Endothelial cell of umbilical vein (primary cell): ENCODE measurements around the gene CD82. TPM values are rescaled to one million over a fixed set of nuclear protein-coding genes. Genes with fewer than 3 reads are reported as not detected.

Experiments
- BruUV-seq: library from RNA; stranded (reverse); fragments of 400-500 nt; replicated peaks from 2 replicates; lab custom pipeline; 2021; lab: Mats Ljungman, UMichigan
- CTCF ChIA-PET: fragments of 300-600, 350-600 bp; sonication (Branson Sonifier 250); formaldehyde crosslinking; loops from one replicate; lab custom pipeline; 2021; ENCODE audit warnings: antibody characterized with exemption, inconsistent platforms; lab: Charles Lee
- POLR2A ChIA-PET: fragments of 300-600, 350-600 bp; sonication (Branson Sonifier 250); formaldehyde crosslinking; loops from one replicate; lab custom pipeline; 2021; ENCODE audit warnings: antibody characterized with exemption, inconsistent platforms; lab: Charles Lee
- DNase-seq: peaks from one replicate; pipeline ENCODE4 v3.0.0-alpha.2; 2011; ENCODE audit warnings: low read depth, low spot score
- FAIRE-seq: peaks from 2 replicates; lab custom pipeline; 2011; peaks lifted over from hg19 to GRCh38; lab: Jason Lieb, UNC
- H2AFZ ChIP-seq: 2 replicates; pipeline ENCODE4 v1.6.0; 2012; ENCODE audit warnings: low read depth, low read length, control low read depth, inconsistent platforms
- H3K27ac ChIP-seq: 2 replicates; pipeline ENCODE4 v1.5.1; 2011; ENCODE audit warnings: low read depth, mild to moderate bottlenecking, control low read depth, low read length, moderate library complexity; ENCODE audit not compliant: insufficient read depth
- H3K27me3 ChIP-seq, 2 experiments: 2 replicates each; pipeline versions ENCODE4 v1.6.0 to v1.6.1; 2011; ENCODE audit warnings: low read length in 2 of 2, mixed read lengths in 1 of 2; ENCODE audit not compliant: control insufficient read depth in 2 of 2, insufficient read depth in 2 of 2
- H3K36me3 ChIP-seq, 2 experiments: 2 replicates in 1 of 2; 3 replicates in 1 of 2; pipeline ENCODE4 v1.5.1; 2011; ENCODE audit warnings: low read length in 2 of 2, mild to moderate bottlenecking in 1 of 2, moderate library complexity in 1 of 2; ENCODE audit not compliant: control insufficient read depth in 2 of 2, insufficient read depth in 2 of 2; ENCODE audit errors: extremely low read depth in 1 of 2
- H3K4me1 ChIP-seq: 3 replicates; pipeline ENCODE4 v1.5.1; 2011; ENCODE audit warnings: mild to moderate bottlenecking, low read length; ENCODE audit not compliant: control insufficient read depth, insufficient read depth; ENCODE audit errors: extremely low read depth
- H3K4me2 ChIP-seq: 2 replicates; pipeline ENCODE4 v1.6.1; 2011; ENCODE audit warnings: low read length, control low read depth, mixed read lengths; ENCODE audit not compliant: insufficient read depth
- H3K4me3 ChIP-seq, 3 experiments: fragments of 200-600 bp in 1 of 3; sonication (generic), shearing (Covaris generic) in 1 of 3; replicated peaks in 1 of 3; 2 replicates each; pipeline ENCODE4 v1.5.1; 2011 to 2016; ENCODE audit warnings: control low read depth in 3 of 3, low read length in 3 of 3, mild to moderate bottlenecking in 2 of 3, inconsistent platforms in 1 of 3, low read depth in 1 of 3, moderate library complexity in 1 of 3; ENCODE audit not compliant: insufficient read depth in 1 of 3
- H3K79me2 ChIP-seq: 2 replicates; pipeline ENCODE4 v1.6.0; 2012; ENCODE audit warnings: low read length, inconsistent platforms; ENCODE audit not compliant: control insufficient read depth, insufficient read depth
- H3K9ac ChIP-seq: replicated peaks from 2 replicates; pipeline ENCODE3; 2011; ENCODE audit warnings: low read length, control low read depth; ENCODE audit not compliant: insufficient read depth; ENCODE audit errors: extremely low read depth
- H3K9me1 ChIP-seq: replicated peaks from 3 replicates; pipeline ENCODE4 v1.6.0; 2011; ENCODE audit warnings: mild to moderate bottlenecking, low read length; ENCODE audit not compliant: control insufficient read depth, insufficient read depth; ENCODE audit errors: extremely low read depth
- H3K9me3 ChIP-seq: replicated peaks from 2 replicates; pipeline ENCODE4 v1.5.1; 2012; ENCODE audit warnings: low read length, inconsistent platforms; ENCODE audit not compliant: control insufficient read depth, insufficient read depth
- H4K20me1 ChIP-seq: replicated peaks from 2 replicates; pipeline ENCODE3; 2011; ENCODE audit warnings: mild to moderate bottlenecking, low read length; ENCODE audit not compliant: control insufficient read depth, insufficient read depth; ENCODE audit errors: extremely low read depth
- EZH2 ChIP-seq: IDR thresholded peaks from 2 replicates; pipeline ENCODE4 v1.6.1; 2012; ENCODE audit warnings: borderline replicate concordance, low read depth, mild to moderate bottlenecking, moderate library complexity, low read length, inconsistent platforms; ENCODE audit not compliant: severe bottlenecking
- JUN ChIP-seq: IDR thresholded peaks from 2 replicates; pipeline ENCODE4 v1.6.1; 2011; ENCODE audit warnings: borderline replicate concordance, low read depth; ENCODE audit not compliant: insufficient read length, insufficient read depth
- MYC ChIP-seq: IDR thresholded peaks from one replicate; pipeline ENCODE4 v1.6.1; 2011; ENCODE audit warnings: mild to moderate bottlenecking, low read depth, low read length
- POLR2A ChIP-seq: IDR thresholded peaks from 2 replicates; pipeline ENCODE4 v1.6.1; 2012; ENCODE audit warnings: low read depth, mild to moderate bottlenecking, control low read depth, low read length
- POLR2AphosphoS5 ChIP-seq: IDR thresholded peaks from 2 replicates; pipeline ENCODE4 v1.6.1; 2012; ENCODE audit warnings: low read depth, mild to moderate bottlenecking, control low read depth, low read length, moderate library complexity; ENCODE audit not compliant: insufficient read depth
- dilution Hi-C: fragments of 300-500 bp; cut with MboI; formaldehyde crosslinking; loops from one replicate; pipeline ENCODE4 v1.15.0; 2019; ENCODE audit warnings: low sequenced_read_pairs; ENCODE audit not compliant: extremely low pct_ligation_motif_present
- intact Hi-C: fragments of 100-400 bp; cut with micrococcal nuclease; formaldehyde crosslinking; loops from one replicate; pipeline ENCODE4 v1.10.0; 2022
- polyA plus RNA-seq, 4 experiments: library from polyadenylated mRNA; depleted of rRNA in 3 of 4; stranded (reverse) in 3 of 4; unstranded in 1 of 4; fragments of >200 nt; gene quantifications; 2 replicates each; pipeline versions ENCODE4 v1.2.1 to v1.2.3, GENCODE V29; 2011 to 2012; ENCODE audit warnings: missing spikeins in 1 of 4
- total RNA-seq: library from RNA; stranded (reverse); gene quantifications from 2 replicates; pipeline ENCODE4 v1.2.3, GENCODE V29; 2021
- TF ChIP-seq, protein P1 (sequence below), 2 donors: IDR thresholded peaks; 1 replicate in 1 of 2; 2 replicates in 1 of 2; pipeline ENCODE4 v1.5.1; 2011; ENCODE audit warnings: low read length in 2 of 2, mild to moderate bottlenecking in 2 of 2, moderate library complexity in 2 of 2, control low read depth in 1 of 2, inconsistent platforms in 1 of 2, low read depth in 1 of 2; ENCODE audit not compliant: insufficient read depth in 1 of 2; ENCODE audit errors: extremely low read depth in 1 of 2
- TF ChIP-seq, protein P2 (sequence below): IDR thresholded peaks from 2 replicates; pipeline ENCODE4 v1.6.1; 2011; ENCODE audit not compliant: insufficient read depth, insufficient read length

Gene CD82
- total and polyA plus RNA-seq, 2 donors (not counting 3 experiments of a cell fraction or from before 2014, with no cell fraction given): 17.9 to 25.2 TPM

DNA sequence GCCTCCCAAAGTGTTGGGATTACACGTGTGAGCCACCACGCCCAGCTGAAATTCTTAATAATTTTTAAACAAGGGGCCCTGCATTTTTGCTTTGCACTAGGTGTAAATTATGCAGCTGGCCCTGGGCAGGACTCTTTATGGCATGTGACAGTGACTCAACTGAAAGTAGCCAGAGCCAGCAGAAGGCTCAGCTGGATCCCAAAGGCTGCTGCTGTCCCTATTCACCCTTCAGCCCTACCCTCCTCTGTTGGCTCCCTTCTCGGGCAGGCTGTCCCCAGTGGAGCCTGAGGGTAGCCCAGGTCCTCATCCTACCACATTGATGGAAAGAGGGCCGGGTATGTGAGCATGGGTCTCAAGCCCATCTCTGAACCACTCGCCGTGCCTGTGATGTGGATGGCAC, 45.6 kb downstream of the CD82 start:
- ChIA-PET POLR2A (no interaction called here), CTCF (interaction anchor here (0.7 to 10.7 kb wide), 6 partner anchors 9 to 300 kb away, joined by 3 to 860 read pairs (median 3); partner anchors contain the start of gene CD82)
- H3K27me3 ChIP-seq: no peaks in the 10 kb centered on the region
- no peak overlapping the region for H3K9ac ChIP-seq
- H3K9me3 ChIP-seq: no peaks in the 10 kb centered on the region
- peaks cover 9% of the 10 kb centered on the region for H3K4me1 ChIP-seq
- DNase-seq (no peak), FAIRE-seq (no peak)
- H3K27ac ChIP-seq: no peak overlapping the region
- H3K36me3 ChIP-seq: no peaks in the 10 kb centered on the region
- no peak overlapping the region for H3K4me3 ChIP-seq
- H3K79me2 ChIP-seq: no peaks in the 10 kb centered on the region
- no peak overlapping the region for H3K4me2 ChIP-seq
- no peak overlapping the region for H2AFZ ChIP-seq
- intact Hi-C loops: loop anchor here (10.0 kb wide), 1 partner anchor 496 kb away; no protein-coding TSS in a partner anchor
- no TSS peak for BruUV-seq
- TF ChIP-seq JUN (no peak), POLR2AphosphoS5 (no peak), EZH2 (no peak), POLR2A (no peak), MYC (no peak)
- TF ChIP-seq, protein P1, sequence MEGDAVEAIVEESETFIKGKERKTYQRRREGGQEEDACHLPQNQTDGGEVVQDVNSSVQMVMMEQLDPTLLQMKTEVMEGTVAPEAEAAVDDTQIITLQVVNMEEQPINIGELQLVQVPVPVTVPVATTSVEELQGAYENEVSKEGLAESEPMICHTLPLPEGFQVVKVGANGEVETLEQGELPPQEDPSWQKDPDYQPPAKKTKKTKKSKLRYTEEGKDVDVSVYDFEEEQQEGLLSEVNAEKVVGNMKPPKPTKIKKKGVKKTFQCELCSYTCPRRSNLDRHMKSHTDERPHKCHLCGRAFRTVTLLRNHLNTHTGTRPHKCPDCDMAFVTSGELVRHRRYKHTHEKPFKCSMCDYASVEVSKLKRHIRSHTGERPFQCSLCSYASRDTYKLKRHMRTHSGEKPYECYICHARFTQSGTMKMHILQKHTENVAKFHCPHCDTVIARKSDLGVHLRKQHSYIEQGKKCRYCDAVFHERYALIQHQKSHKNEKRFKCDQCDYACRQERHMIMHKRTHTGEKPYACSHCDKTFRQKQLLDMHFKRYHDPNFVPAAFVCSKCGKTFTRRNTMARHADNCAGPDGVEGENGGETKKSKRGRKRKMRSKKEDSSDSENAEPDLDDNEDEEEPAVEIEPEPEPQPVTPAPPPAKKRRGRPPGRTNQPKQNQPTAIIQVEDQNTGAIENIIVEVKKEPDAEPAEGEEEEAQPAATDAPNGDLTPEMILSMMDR (IDR thresholded peaks at IDR 0.05; ENCODE audit: extremely low read depth in 1 of 2, insufficient read depth in 1 of 2, low read depth in 1 of 2, low read length in 2 of 2): no peak
- TF ChIP-seq, protein P2, sequence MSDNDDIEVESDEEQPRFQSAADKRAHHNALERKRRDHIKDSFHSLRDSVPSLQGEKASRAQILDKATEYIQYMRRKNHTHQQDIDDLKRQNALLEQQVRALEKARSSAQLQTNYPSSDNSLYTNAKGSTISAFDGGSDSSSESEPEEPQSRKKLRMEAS: no peak
- H3K9me1 ChIP-seq: no peaks in the 10 kb centered on the region
- dilution Hi-C loops: no loop called here
- H4K20me1 ChIP-seq: no peaks in the 10 kb centered on the region
